ENCODE measurements around the gene MAP3K15.

Gene MAP3K15

DNA sequence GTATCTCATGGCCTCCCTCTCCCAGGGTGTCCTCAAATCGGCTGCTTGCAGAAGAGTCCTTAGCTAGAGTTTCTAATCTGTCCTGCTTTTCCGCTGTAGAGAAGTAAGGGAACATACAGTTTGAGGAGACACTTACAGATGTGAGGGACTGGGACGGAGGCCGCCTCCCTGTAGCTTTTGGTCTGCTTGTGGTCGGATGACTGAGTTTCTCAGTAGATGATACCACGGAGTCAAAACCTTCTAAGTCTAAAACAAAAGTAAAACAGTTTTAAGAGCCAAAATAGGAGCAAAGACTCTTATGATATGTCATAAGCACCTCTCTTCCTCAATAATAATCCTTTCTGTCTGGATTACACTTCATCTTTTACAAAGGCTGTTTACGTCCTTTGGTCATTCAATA is 34.5 kb upstream of the MAP3K15 start:
- Histone ChIP-seq H3K4me1 (ENCODE audit: control insufficient read depth, insufficient read depth, low read length) (no peaks in the 10 kb centered on the region), H3K36me3 (ENCODE audit: control insufficient read depth, insufficient read depth, low read length) (no peaks in the 10 kb centered on the region), H3K27ac (ENCODE audit: low read depth, low read length) (no peak overlapping the region), H3K9ac (ENCODE audit: low read length) (no peak overlapping the region), H3K4me3 (ENCODE audit: low read length) (no peak overlapping the region), H3K27me3 (ENCODE audit: control insufficient read depth, insufficient read depth, low read length) (peaks cover 2% of the 10 kb centered on the region)

DNA sequence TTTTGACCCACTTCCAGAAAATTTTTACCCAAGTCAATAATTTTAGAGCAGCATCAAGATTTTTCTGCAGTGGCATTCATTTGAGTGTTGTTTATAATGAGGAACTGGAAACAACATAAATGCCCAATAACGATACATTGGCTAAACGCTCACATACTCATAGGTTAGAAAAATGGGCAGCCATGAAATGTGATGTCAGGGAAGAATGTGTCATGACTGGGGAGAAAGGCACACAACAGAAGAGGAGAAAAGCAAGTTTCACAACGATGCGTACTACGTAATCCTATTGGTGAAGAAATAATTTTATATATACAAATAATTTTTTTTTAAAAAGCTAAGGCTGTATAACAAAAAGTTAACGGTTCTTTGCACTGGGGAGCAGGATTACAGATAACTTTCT is 33.6 kb upstream of the MAP3K15 start:
- H3K4me3 ChIP-seq (ENCODE audit: low read length) = no peak overlapping the region
- no peaks in the 10 kb centered on the region for H3K4me1 ChIP-seq (ENCODE audit: control insufficient read depth, insufficient read depth, low read length)
- H3K27me3 ChIP-seq (ENCODE audit: control insufficient read depth, insufficient read depth, low read length) = peaks cover 2% of the 10 kb centered on the region
- no peak overlapping the region for H3K27ac ChIP-seq (ENCODE audit: low read depth, low read length)
- H3K36me3 ChIP-seq (ENCODE audit: control insufficient read depth, insufficient read depth, low read length) = no peaks in the 10 kb centered on the region
- no peak overlapping the region for H3K9ac ChIP-seq (ENCODE audit: low read length)

DNA sequence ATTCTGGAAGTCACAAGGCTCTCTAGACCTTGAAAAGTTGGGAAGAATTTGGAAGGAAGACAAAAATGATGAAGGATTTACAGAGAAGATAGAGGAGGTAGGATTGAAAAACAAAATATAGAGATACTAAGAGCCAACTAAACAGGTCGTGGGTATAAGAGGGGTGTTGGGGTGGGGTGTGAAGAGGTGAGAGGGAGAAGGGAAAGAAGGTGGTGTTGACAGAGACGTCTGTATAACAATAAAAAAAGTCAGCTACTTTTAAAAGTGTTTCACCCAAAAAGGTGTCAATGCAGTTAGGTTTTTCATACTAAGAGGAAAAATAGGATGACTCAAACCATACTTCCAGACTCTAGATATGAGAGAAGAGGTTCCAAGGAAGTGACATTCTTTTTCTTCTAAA is 33.0 kb upstream of the MAP3K15 start:
- no peak overlapping the region for H3K9ac ChIP-seq (ENCODE audit: low read length)
- H3K27ac ChIP-seq (ENCODE audit: low read depth, low read length) = no peak overlapping the region
- peaks cover 2% of the 10 kb centered on the region for H3K27me3 ChIP-seq (ENCODE audit: control insufficient read depth, insufficient read depth, low read length)
- no peaks in the 10 kb centered on the region for H3K4me1 ChIP-seq (ENCODE audit: control insufficient read depth, insufficient read depth, low read length)
- H3K36me3 ChIP-seq (ENCODE audit: control insufficient read depth, insufficient read depth, low read length) = no peaks in the 10 kb centered on the region
- H3K4me3 ChIP-seq (ENCODE audit: low read length) = no peak overlapping the region

DNA sequence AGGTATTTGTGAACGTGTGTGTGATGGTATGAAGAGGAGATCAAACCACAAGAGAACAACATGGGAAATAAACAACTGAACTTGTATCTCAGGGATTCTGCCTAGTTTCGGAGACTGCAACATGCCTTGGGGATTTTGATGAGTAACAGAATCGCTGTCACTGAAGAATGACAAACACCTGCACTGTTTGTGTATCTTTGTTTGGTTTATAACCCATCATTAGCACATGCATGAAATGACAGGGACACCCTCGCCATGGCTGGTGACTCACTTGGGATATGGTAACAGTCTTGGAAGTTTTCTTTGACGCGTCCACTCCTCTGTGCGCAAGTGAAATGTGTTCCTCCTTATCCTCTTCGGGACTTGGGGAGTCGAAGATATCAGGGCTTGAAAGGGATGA is 30.3 kb upstream of the MAP3K15 start:
- Histone ChIP-seq H3K4me3 (ENCODE audit: low read length) (no peak overlapping the region), H3K36me3 (ENCODE audit: control insufficient read depth, insufficient read depth, low read length) (no peaks in the 10 kb centered on the region), H3K4me1 (ENCODE audit: control insufficient read depth, insufficient read depth, low read length) (no peaks in the 10 kb centered on the region), H3K9ac (ENCODE audit: low read length) (no peak overlapping the region), H3K27me3 (ENCODE audit: control insufficient read depth, insufficient read depth, low read length) (no peaks in the 10 kb centered on the region), H3K27ac (ENCODE audit: low read depth, low read length) (no peak overlapping the region)

DNA sequence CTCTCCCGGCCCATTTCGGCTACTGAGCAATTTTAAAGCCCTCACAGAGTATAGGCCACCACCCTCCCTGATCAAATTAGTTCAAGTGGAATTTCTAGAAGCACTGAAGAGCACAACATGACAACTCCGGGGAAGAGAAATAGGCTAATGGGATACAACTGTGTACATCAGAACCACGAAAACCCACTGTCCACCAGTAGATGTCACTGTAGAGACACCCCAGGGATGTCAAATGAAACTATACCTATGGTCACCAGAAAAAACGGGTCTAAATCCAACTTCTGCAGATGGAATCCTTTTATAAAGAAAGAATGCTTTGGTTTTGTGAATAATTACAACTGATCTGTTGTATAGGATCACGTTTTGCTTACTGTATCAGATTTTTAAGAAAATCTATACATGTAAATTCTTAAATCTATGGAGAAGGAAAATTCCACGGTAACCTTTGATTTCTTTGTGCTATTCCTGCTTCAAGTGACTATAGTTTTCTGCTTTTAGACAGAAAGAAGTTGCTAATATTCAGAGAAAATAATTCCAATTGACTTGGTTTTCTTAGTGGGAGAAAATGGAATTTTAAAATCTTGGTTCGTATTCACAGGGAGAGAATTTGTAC is 29.5 kb upstream of the MAP3K15 start:
- no peaks in the 10 kb centered on the region for H3K27me3 ChIP-seq (ENCODE audit: control insufficient read depth, insufficient read depth, low read length)
- peaks cover 4% of the 10 kb centered on the region for H3K36me3 ChIP-seq (ENCODE audit: control insufficient read depth, insufficient read depth, low read length)
- no peak overlapping the region for H3K27ac ChIP-seq (ENCODE audit: low read depth, low read length)
- no peak overlapping the region for H3K4me3 ChIP-seq (ENCODE audit: low read length)
- H3K4me1 ChIP-seq (ENCODE audit: control insufficient read depth, insufficient read depth, low read length) = no peaks in the 10 kb centered on the region
- no peak overlapping the region for H3K9ac ChIP-seq (ENCODE audit: low read length)

DNA sequence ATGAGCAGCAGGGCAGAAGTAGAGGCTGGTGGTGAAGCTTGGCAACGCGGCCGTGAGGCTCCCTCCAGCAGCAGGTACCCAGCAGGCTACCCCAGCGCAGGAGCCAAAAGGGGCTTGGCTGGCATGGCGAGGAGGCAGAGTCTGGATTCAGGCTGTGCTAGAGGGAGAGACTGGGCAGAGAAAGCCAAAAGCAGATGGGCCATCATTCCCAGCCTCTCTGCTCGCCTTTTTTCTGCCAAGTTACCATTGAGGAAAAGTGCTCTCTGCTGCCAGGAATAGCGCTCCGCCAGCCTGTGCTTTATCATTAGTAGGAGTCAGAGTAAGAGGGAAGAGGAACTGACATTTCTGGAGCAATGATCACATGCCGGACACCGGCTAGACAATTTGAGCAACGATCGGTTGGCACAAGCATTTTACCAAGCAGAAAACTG is 28.7 kb upstream of the MAP3K15 start:
- Histone ChIP-seq H3K4me1 (ENCODE audit: control insufficient read depth, insufficient read depth, low read length) (no peaks in the 10 kb centered on the region), H3K4me3 (ENCODE audit: low read length) (no peak overlapping the region), H3K27me3 (ENCODE audit: control insufficient read depth, insufficient read depth, low read length) (no peaks in the 10 kb centered on the region), H3K9ac (ENCODE audit: low read length) (no peak overlapping the region), H3K27ac (ENCODE audit: low read depth, low read length) (no peak overlapping the region), H3K36me3 (ENCODE audit: control insufficient read depth, insufficient read depth, low read length) (peaks cover 4% of the 10 kb centered on the region)

DNA sequence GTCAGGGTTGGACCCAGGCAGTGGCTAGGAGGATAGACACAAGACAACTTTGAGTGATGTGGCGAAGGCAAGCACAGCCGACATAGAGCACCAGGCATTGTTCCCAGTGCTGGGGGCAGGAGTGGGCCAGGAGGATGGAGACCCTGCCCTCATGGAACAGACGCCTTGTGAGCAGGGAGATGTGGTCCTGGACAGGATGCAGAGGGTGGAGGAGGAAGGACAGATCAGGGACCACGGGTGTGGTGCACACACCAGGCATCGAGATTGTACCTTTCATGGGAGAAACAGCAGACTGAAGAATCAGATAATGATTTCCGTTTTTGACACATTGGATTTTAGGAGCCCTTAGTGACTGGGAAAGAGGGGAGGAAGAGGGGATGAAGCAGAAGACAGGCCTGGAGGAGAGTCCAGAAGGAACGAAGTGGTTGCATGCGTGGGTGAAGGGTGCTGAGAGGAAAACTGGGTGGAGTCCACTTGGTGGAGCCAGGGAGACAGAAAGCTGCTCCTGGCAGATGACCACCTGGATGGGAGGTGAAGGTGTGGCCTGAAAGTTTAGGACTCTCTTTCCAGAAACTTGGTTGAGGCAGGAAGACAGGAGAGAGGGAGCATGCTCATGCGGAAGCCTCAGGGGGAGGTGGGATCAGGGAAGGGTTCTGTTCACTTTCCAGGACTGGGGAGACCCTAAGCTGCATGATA is 27.9 kb upstream of the MAP3K15 start:
- H3K9ac ChIP-seq (ENCODE audit: low read length) = no peak overlapping the region
- no peaks in the 10 kb centered on the region for H3K27me3 ChIP-seq (ENCODE audit: control insufficient read depth, insufficient read depth, low read length)
- no peaks in the 10 kb centered on the region for H3K4me1 ChIP-seq (ENCODE audit: control insufficient read depth, insufficient read depth, low read length)
- peaks cover 4% of the 10 kb centered on the region for H3K36me3 ChIP-seq (ENCODE audit: control insufficient read depth, insufficient read depth, low read length)
- H3K27ac ChIP-seq (ENCODE audit: low read depth, low read length) = no peak overlapping the region
- H3K4me3 ChIP-seq (ENCODE audit: low read length) = no peak overlapping the region

DNA sequence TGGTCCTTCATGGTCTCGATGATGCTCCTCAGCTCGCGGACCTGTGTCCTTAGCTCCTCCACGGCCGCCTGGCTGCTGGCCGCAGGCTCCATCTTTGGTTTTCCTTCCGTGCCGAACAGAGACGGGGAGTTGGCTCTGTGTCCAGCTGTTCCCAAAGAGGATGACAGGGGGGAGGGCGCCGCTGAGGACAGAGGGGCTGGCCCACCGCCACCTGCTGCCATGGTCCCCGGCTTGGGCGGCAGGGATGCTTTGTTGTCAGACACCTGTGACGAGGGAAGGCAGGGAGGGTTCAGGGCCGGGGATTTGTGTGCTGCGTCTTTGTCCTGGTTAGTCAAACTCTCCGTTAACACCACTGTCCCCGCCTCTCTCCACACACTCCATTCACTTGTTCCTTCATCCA is 26.6 kb upstream of the MAP3K15 start:
- Histone ChIP-seq H3K4me1 (ENCODE audit: control insufficient read depth, insufficient read depth, low read length) (no peaks in the 10 kb centered on the region), H3K9ac (ENCODE audit: low read length) (no peak overlapping the region), H3K27ac (ENCODE audit: low read depth, low read length) (no peak overlapping the region), H3K27me3 (ENCODE audit: control insufficient read depth, insufficient read depth, low read length) (no peaks in the 10 kb centered on the region), H3K36me3 (ENCODE audit: control insufficient read depth, insufficient read depth, low read length) (peaks cover 4% of the 10 kb centered on the region), H3K4me3 (ENCODE audit: low read length) (no peak overlapping the region)

DNA sequence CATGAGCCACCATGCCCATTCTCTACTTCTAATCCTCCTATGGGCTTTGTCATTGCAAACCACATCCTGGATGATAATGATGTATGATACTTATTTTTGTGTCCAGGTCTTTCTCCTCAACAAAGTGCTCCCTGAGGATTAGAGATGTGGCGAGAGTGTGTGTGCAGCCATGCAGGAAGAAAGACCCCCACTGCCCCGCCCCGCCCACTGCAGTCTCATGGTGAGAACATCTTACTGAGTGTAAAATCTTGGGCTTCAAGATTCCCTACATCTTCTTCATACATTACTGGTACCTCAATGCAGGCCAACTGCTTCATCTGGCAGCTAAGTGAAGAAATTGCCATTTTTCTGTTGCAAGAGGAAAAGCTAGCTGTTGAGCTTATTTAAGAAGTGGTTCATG is 25.9 kb upstream of the MAP3K15 start:
- no peak overlapping the region for H3K4me3 ChIP-seq (ENCODE audit: low read length)
- no peak overlapping the region for H3K9ac ChIP-seq (ENCODE audit: low read length)
- H3K4me1 ChIP-seq (ENCODE audit: control insufficient read depth, insufficient read depth, low read length) = no peaks in the 10 kb centered on the region
- H3K27me3 ChIP-seq (ENCODE audit: control insufficient read depth, insufficient read depth, low read length) = no peaks in the 10 kb centered on the region
- peaks cover 4% of the 10 kb centered on the region for H3K36me3 ChIP-seq (ENCODE audit: control insufficient read depth, insufficient read depth, low read length)
- no peak overlapping the region for H3K27ac ChIP-seq (ENCODE audit: low read depth, low read length)

DNA sequence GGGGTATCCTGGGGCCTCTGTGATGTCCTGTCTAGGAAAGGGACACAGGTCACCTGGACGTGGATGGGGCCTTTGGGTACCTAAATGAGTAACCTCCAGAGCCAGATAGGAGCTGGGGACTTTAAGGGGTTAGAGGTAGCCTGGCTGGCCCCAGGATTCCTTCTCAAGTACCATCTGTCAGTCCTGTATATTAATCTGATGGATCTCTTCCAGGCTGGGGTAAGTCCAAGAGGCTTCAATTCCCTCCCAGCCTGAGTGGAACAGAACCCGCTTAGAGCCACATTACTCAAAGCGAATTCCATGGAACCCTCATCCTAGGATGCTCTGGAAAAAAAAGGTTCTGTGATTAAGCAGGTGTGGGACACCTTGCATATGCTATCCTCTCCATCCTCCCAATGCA is 24.8 kb upstream of the MAP3K15 start:
- H3K4me1 ChIP-seq (ENCODE audit: control insufficient read depth, insufficient read depth, low read length) = no peaks in the 10 kb centered on the region
- H3K27ac ChIP-seq (ENCODE audit: low read depth, low read length) = no peak overlapping the region
- H3K9ac ChIP-seq (ENCODE audit: low read length) = no peak overlapping the region
- H3K27me3 ChIP-seq (ENCODE audit: control insufficient read depth, insufficient read depth, low read length) = no peaks in the 10 kb centered on the region
- no peak overlapping the region for H3K4me3 ChIP-seq (ENCODE audit: low read length)
- peaks cover 4% of the 10 kb centered on the region for H3K36me3 ChIP-seq (ENCODE audit: control insufficient read depth, insufficient read depth, low read length)

DNA sequence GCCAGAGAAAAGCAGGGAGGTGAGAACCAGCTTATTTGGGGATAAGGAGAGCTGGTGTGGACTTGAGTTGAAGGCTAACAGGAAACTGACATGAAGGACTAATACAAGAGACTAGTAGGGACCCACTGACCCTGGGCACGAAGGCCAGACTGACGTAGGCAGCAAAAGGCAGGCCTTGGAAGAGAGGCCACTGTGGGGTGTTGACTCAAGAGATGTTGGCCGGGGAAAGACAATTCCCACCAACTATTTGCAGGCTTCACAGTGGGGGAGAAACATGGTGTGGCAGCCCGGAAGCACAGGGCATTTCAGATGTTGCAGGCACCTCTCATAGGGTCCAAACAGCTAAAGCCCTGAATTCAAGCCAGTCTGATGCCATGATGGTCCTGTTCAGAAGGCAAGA is 24.4 kb upstream of the MAP3K15 start:
- H3K4me1 ChIP-seq (ENCODE audit: control insufficient read depth, insufficient read depth, low read length) = no peaks in the 10 kb centered on the region
- no peak overlapping the region for H3K27ac ChIP-seq (ENCODE audit: low read depth, low read length)
- peaks cover 4% of the 10 kb centered on the region for H3K36me3 ChIP-seq (ENCODE audit: control insufficient read depth, insufficient read depth, low read length)
- H3K27me3 ChIP-seq (ENCODE audit: control insufficient read depth, insufficient read depth, low read length) = no peaks in the 10 kb centered on the region
- H3K9ac ChIP-seq (ENCODE audit: low read length) = no peak overlapping the region
- H3K4me3 ChIP-seq (ENCODE audit: low read length) = no peak overlapping the region

DNA sequence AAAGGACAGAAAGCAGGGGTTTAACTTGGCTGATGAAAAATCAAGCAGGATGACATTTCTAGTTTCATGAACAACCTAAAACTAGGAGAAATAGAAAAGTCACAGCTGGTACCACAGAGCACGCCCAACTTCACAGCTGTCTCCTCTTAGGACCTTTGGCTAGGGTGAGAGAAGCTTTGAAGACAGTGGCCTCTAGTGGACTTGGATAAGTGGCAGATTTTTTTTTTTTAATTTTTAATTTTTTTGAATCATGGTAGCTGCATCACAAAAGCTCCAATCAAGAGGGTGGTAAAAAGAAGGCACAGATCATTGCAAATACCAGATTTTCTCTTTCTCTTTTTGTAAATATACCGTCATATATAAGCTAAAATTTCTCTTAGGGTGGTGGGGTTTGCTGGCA is 20.2 kb upstream of the MAP3K15 start:
- no peaks in the 10 kb centered on the region for H3K4me1 ChIP-seq (ENCODE audit: control insufficient read depth, insufficient read depth, low read length)
- H3K27ac ChIP-seq (ENCODE audit: low read depth, low read length) = no peak overlapping the region
- no peak overlapping the region for H3K4me3 ChIP-seq (ENCODE audit: low read length)

DNA sequence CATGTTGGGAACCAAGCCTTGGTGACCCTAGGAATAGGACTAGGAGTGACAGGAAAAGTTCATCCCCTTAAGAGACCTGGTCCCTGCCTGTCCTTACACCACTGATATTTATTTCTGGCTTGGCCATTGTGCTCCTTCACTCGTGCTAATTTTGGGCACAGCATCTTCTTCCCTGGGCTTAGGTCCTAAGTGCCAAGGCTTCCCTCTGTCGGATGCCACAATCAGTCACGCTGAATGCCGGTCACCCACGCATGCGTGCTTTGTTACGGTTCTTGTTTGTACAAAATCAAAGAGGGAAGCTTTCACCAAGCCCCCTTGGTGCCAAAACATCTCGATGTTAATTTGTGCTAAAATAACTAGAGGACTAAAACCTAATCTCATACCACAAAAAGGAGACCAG is 17.4 kb upstream of the MAP3K15 start:
- Histone ChIP-seq H3K4me3 (ENCODE audit: low read length) (no peak overlapping the region), H3K4me1 (ENCODE audit: control insufficient read depth, insufficient read depth, low read length) (no peaks in the 10 kb centered on the region), H3K27ac (ENCODE audit: low read depth, low read length) (no peak overlapping the region), H3K36me3 (ENCODE audit: control insufficient read depth, insufficient read depth, low read length) (no peaks in the 10 kb centered on the region), H3K27me3 (ENCODE audit: control insufficient read depth, insufficient read depth, low read length) (no peaks in the 10 kb centered on the region), H3K9ac (ENCODE audit: low read length) (no peak overlapping the region)

More for the DNA sequence above, 20.2 kb upstream of the MAP3K15 start:
- Histone ChIP-seq H3K27me3 (ENCODE audit: control insufficient read depth, insufficient read depth, low read length) (no peaks in the 10 kb centered on the region), H3K36me3 (ENCODE audit: control insufficient read depth, insufficient read depth, low read length) (peaks cover 4% of the 10 kb centered on the region), H3K9ac (ENCODE audit: low read length) (no peak overlapping the region)
